NCI-H510A treated with DMSO at 0.1 percent for 48 hours (cell line): ENCODE results near the gene PTPN4.
"Not testable (repeated sequence)": the region's sequence is repeated elsewhere in the genome, so short reads cannot be mapped to it uniquely, and the experiment has no call there.

Experiments used
- DNase-seq: peaks from one replicate; lab custom pipeline; 2025; lab: John Stamatoyannopoulos, UW

The PTPN4 gene

DNA sequence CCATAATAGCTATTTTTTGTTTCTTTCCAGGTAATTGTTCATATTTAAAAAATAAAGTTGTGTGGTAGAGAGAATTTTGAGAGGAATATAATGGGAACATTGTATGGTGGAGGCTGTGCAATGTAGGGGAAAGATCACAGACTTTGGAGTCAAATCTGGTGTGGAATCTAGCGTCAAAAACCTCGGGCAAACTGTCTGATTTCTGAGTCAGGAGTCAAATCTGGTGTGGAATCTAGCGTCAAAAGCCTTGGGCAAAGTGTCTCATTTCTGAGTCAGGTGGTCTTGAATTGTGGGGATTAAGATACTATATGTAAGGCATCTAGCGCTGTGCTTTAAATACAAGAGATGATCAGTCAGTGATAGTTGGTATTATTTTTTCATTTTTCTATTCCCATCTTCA is 5.1 kb downstream of the PTPN4 start:
- no peak for DNase-seq

DNA sequence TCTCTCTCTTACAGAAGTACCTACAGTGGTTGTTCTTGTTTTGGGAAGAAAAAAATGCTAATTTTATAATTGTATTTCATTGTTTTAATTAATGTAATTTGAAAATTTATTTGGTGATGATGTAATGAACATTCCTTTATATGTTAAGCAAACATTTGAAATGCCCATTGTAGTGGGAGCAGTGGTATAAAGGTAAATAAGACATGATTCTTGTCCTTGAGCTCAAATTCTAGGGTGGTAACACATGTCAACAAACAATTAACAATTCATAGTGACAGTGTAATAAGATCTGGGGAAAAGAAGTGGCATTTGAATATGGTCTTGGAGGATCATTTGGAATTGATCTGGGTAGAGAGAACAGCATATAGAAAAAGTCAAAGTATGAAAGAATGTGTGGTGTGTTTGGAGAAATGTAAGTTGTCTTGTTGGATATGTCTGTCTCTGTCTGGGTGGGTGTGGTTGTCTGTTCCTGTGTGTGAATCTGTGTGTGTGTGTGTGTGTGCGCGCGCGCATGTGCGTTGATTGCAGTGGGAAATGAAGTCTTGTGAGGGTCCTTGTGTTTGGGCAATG is 5.8 kb downstream of the PTPN4 start:
- DNase-seq = no peak

DNA sequence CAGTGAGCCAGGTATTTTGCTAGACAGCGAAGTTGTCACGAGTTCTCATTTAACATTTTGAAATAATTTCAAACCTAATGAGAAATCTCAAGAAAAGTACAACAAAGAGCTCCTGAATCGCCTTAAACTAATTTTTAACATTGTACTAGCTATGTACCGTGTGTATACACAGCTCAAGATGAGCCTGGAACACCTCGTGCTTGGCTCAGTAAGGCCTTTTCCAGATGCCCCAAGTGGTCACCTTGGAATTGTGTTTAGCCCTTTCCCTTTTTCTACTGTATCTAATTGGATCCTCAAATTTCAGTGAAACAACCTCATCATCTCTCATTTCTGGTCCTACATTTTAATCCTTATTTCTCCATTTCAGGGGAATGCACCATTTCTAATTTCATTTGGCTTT is 7.2 kb downstream of the PTPN4 start:
- DNase-seq = no peak

DNA sequence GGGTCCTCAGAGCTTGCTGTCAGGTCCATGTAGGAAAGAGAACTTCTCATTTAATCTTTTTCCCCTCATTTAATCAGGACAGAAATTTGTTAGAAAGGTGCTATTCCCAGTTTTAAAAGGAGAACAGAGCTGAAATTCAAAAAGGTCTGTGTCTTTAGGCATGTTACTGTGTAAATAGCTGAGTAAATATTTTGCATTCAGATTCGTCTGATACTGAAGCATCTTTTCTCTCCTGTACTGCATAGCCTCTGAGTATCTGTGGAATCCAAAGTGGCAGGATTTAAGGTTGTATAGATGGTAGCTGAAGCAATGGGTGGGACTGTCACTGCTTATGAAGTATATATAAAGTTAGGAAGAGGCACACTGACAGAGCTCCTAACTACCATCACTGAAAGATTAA is 9.0 kb downstream of the PTPN4 start:
- no peak for DNase-seq

DNA sequence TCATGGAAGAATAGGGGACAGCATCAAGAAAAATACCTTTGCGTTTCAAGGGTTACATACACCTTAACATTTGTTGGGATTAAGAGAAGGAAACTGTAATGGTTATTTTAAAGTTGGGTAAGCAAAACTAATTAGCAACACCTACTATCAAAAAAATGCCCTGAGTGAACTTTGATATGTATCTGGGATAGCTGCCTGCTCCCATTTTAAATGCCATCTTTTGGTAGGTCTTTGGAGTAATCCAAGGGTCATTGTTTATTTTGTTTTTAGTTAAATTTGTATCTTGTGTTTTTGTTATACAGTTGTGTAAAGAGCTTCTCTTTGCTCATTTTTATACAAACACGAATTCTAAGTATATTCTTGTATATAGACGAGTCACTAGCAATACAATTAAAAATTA is 9.9 kb downstream of the PTPN4 start:
- DNase-seq = no peak

DNA sequence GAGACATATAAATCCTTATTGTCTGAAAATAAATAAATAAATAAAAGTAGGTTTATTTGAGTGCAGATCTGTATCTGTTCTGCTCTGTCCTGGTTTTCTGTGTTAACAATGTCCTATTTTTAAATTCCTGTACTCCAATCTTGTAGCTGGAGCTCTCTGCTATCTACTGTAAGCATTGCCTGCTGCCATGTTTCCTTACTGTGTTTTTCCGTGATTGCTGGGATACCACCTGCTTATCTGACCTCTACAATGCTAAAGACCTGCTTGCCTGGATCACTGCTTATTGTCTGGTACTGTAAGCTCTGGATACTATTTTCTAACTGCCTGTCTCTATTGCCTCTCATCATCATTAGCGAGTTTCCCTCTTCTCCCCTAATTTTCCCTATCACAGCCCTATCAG is 11.6 kb downstream of the PTPN4 start:
- no peak for DNase-seq

DNA sequence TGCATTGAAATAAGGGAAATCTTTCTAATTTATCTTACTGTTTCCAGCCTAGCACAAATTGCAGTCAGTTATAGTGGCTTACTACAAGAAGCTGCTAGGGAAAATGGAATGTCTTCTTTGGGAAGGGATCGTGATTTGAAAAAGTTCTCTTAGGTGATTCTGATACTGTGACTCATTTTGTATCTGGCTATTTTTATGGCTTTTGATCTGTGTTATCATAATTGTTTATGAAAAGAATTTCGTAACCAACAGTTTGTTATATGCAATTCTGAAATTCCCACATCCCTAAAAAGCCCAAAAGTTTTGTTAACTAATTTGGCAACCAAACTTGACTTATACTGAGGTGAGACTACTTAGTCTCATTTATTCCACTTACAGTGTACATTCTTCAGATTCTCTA is 12.4 kb downstream of the PTPN4 start:
- DNase-seq = no peak

DNA sequence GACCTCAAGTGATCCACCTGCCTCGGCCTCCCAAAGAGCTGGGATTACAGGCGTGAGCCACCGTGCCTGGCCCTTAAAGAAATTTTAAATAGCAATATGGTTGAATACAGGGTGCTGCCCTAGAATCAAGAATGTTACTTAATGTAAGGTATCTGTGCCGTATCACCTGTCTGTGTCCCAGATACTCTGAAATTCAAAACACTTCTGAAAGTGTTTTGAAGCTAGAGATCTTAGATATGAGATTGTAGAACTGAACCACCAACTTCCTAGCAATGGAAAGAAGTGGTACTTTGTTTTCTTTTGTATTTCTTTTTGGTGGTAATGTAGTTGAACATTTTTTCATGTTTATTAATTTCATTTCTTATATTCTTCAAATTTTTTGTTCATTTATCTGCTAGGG is 13.0 kb downstream of the PTPN4 start:
- no peak for DNase-seq

DNA sequence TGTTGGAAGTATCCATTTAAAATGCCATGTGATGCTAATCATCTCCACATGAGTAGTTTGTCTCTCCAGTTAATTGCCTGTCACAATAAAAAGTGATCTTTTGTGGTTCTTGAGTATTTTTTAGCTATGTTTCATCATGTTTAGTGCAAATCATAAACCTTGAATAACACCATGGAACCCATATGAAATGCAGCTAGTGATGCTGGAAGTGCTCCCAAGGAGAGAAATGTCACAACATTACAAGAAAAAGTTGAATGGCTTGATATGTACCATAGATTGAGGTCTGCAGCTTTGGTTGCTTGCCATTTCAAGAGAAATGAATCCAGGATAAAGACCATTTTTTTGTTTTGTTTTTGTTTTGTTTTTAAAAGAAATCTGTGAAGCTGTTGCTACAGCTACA is 14.3 kb downstream of the PTPN4 start:
- no peak for DNase-seq

DNA sequence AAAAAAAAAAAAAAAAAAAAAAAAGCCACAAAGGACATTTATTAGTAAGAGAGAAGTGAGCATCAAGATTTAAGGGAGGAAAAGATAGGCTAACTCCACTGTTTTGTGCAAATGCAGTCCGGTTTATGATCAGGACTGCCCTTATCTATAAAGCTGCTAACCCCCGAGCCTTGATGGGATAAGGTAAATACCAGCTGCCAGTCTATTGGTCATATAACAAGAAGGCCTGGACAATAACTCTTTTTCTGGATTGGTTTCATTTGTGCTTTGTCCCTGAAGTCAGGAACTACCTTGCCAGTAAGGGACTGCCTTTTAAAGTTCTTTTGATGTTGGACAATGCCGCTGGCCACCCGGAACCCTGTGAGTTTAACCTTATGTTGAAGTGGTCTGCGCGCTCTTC is 15.4 kb downstream of the PTPN4 start:
- no peak for DNase-seq

DNA sequence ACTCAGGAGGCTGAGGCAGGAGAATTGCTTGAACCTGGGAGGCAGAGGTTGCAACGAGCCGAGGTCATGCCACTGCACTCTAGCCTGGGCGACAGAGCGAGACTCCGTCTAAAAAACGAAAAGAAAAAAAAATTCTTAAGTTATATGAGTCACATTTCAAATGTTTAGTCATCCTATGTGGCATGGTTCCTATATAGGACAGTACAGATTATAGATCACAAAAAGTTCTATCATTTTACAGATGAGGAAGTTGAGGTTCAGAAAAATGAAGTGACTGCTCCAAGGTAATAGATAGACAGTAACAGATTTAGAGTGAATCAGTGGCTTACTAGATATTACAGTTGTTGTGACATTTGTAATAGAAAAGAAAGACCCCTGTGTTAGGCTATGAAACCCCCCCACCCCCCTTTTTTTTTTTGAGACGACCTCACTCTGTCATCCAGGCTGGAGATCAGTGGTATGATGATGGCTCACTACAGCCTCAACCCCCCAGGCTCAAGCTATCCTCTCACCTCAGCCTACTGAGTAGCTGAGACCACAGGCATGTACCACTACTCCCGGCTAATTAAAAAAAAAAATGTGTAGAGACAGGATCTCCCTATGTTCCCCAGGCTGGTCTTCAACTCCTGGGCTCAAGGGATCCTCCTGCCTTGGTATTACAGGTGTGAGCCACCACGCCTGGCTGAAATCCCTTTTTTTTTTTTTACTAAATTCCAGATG is 22.7 kb downstream of the PTPN4 start:
- DNase-seq = no peak

DNA sequence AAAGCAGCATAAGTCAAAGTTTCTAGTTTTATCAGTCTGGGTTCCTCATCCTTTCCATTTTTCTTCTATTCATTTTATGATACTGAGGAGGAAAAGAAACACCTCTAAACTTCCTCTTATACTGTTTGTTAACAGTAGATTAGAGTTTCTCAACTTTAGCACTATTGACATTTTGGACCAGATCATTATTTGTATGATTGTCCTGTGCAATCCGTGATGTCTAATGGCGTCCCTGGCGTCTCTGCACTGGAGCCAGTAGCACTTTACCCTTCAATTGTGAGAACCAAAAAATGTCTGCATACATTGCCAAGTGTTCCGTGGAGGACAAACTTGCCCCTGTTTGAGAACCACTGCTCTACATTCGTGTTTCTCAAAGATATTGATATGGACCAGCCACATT is 25.2 kb downstream of the PTPN4 start:
- no peak for DNase-seq

DNA sequence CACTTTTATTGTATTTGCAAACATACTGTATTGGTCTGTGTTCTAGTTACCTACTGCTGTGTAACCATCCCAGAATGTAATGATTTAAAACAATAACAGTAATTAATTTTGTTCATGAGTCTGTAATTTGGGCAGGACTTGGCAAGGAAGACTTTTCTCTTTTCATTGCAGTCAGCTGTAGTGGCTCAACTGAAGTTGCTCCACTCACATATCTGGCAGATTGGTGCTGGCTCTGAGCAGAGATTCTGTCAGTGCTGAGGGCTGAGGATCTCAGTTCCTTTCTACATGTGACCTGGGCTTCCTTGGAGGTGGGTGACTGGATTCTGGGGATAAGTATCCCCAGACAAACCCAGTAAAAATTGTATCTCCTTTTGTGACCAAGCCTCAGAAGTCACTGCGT is 26.6 kb downstream of the PTPN4 start:
- no peak for DNase-seq

DNA sequence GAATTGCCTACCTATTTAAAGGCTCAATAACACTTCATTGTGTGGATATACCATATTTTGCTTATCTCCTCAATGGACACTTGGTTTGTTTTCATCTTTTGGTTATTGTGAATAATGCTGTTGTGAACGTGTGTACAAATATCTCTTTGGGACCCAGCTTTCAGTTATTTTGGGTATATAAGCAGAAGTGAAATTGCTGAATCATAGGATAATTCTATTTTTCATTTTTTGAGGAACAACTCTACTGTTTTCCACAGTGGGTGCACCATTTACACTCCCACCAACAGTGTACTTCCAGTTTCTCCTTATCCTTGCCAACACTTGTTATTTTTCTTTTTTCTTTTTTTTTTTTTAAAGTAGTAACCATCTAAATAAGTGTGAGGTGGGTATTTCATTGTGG is 29.0 kb downstream of the PTPN4 start:
- DNase-seq = no peak

DNA sequence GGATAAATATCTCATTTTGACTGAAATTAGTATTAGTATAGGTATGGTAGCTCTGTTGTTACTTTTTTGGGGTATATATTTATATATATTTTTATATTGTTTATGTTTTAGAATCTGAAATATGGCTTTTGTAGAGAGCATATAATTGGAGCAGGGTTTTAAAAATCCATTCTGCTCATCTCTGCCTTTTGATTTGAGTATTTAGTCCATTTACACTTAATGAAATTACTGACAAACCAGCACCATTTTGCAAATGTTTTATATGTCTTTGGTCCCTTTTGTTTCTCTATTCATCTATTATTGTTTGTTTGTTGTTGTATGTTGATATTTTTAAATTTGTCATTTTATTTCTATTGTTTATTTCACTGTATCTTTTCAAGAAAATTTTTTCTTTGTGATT is 30.7 kb downstream of the PTPN4 start:
- DNase-seq = no peak

DNA sequence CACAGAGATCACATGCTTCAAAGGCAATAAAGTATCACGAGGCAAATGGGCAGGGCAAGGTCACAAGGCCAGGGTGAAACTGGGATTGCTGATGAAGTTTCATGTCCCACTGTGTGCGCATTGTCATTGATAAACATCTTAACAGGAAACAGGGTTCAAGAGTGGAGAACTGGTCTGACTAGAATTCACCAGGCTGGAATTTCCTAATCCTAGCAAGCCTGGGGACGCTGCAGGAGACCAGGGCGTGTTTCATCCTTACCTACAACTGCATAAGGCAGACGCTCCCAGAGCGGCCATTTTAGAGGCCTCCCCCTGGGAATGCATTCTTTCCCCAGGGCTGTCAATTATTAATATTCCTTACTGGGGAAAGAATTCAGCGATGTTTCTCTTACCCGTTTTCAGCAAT is 33.2 kb downstream of the PTPN4 start:
- DNase-seq = no peak

DNA sequence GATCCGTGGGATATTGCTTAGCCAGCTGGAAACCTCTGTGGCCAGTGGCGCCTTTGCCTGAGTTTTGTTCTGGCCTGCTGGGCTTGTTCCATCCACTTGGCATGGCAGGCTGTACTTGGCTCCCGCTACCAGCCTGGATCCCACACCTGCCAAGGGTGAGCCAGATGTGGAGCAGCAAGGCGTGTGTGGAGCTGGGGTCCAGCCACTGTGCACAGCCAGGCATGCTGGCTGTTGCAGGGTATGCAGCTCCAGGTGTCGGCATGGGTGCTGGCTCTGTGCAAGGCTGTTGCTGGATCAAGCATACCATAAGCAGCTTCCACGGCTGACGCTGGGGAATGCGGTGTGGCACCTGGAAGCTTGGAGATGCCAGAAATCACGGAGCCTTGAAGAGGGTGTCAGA is 34.5 kb downstream of the PTPN4 start:
- DNase-seq = no peak

DNA sequence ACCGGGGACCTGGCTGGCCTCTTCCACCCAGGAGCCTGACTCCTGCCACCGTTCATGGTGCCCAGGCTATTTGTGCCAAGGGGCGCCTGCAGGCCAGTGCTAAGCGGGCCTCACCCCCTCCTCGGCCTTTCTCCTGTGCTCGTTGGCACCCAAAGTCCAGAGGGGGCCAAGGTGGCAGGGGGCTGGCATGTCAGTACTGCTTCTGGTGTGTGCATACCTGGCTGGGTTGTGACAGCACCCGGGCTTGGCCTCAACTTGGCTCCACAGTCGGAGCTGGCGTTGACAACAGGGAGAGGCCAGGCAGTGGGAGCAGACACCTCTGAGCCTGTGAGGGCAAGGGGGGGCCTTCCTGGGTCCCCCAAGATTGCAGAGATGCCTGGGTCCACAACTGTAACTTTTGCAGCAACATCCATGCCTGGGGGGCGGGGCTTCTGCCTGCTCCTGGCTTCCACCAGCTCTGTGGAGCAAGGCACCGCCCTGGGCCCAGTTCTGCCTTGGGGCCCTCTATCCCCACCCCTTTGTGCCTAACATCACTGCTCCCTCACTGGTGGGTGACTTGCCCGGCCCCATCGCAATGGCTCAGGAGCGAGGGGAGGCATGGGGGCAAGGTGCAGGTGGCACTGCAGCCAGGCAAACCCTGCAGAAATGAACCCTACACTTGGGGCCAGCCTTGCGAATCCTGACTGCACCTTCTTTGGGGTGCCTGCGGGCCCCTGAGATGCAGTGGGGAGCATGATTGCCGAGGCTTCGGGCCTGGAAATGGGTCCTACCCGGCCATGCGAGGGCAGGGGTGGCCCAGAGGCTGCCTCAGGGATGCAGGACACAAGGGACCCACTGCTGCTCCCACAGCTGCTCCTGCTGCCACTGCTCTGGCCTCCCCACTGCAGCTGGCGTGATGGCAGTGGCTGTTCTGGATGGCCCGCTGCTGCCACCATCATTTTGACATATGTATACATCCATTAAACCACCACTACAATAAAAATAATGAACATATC is 35.9 kb downstream of the PTPN4 start:
- DNase-seq = no peak

DNA sequence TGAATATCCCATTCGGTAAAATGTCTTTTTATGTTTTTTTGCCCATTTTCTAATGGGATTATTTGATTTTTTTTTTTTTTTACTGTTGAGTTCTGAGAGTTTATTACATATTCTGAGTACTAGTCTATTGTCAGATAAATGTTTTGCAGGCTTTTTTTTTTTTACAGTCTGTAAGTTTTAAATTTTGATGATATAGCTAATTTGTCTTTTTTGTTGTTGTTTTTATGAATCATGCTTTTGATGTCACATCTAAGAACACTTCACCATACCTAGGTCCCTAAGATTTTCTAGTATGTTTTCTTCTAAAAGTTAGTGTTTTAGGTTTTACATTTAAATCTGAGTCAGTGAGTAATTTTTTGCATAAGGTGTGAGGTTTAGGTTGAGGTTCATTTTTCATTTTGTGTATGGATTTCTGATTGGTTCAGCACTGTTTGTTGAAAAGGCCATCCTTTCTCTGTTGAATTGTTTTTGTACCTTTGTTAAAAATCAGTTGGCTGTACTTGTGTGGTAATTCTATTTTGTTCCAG is 40.7 kb downstream of the PTPN4 start:
- DNase-seq = no peak

DNA sequence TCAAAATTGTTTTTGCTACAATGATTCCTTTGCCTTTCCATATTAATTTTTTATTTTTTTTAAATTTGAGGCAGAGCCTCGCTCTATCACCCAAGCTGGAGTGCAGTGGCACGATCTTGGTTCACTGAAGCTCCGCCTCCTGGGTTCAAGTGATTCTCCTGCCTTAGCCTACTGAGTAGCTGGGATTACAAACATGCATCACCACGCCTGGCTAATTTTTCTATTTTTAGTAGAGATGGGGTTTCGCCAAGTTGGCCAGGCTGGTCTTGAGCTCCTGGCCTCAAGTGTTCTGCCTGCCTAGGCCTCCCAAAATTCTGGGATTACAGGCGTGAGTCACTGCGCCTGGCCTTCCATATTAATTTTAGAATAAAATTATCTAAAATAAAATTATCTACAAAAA is 41.3 kb downstream of the PTPN4 start:
- DNase-seq = no peak

DNA sequence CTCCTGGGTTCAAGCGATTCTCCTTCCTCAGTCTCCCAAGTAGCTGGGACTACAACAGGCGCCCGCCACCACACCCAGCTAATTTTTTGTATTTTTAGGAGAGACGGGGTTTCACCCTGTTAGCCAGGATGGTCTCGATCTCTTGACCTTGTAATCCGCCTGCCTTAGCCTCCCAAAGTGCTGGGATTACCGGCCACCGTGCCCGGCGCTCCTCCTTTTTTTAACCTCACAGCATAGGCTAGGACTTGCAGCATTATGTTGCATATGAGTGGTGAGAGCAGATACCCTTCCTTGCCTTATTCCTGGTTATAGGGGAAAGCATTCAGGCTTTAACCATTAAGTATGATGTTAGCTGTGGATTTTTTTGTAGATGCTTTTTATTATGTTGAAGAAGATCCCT is 42.3 kb downstream of the PTPN4 start:
- not testable (repeated sequence) for DNase-seq

DNA sequence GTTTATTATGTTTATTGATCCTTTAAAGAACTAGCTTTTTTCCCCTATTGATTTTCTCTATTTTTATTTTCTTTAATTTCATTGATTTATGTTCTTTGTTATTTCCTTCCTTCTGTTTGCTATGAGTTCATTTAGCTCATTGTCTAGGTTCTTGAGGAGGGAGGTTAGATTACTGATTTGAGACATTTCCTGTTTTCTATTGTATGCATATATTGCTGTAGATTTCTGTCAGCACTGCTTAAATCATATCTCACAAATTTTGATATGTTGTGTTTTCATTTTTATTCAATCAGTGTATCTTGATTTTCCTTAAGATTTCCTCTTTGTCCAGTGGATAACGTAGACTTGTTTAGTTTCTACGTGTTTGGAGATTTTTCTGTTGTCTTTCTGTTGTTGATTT is 43.4 kb downstream of the PTPN4 start:
- DNase-seq = no peak

DNA sequence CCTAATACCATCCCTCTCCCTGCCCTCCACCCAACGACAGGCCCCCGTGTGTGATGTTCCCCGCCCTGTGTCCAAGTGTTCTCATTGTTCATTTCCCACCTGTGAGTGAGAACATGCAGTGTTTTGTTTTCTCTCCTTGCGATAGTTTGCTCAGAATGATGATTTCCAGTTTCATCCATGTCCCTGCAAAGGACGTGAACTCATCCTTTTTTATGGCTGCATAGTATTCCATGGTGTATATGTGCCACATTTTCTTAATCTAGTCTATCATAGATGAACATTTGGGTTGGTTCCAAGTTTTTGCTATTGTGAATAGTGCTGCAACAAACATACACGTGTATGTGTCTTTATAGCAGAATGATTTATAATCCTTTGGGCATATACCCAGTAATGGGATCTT is 44.7 kb downstream of the PTPN4 start:
- DNase-seq = not testable (repeated sequence)
